Stimulated activated CD4-positive, alpha-beta T cell treated with anti-CD3 and anti-CD28 coated beads, Interleukin-1b, Interleukin-23, amount 100 ng/mL, for 24 hours (primary cell): ENCODE results near the gene GSE1.
A peak's percentile ranks its signal among the peaks of the same experiment; 100 is the strongest.

Experiments
- DNase-seq, 4 experiments: peaks; one replicate each; pipeline ENCODE4 v3.0.0-alpha.2; 2020; ENCODE audit warnings: low read depth in 4 of 4, low spot score in 1 of 4

The GSE1 gene

DNA sequence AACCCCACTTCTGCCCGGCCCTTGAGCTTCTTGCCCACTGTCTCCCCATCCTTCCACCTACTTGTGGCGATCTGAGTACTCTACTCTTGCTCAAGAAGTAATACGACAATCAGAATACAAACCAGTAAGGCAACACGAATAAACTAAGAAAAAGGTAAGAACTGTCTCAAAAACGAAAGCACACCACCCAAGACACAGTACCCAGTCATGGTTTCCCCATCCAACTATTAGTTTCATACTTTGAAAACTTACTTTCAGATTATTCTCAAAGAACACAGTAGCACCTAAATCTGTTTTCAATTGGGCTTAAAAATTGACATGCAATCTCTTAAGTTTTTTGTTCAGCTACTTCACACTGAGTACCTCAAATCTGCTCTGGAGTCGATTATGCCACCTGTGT, 61.7 kb downstream of the GSE1 start:
- DNase-seq, result no peak

DNA sequence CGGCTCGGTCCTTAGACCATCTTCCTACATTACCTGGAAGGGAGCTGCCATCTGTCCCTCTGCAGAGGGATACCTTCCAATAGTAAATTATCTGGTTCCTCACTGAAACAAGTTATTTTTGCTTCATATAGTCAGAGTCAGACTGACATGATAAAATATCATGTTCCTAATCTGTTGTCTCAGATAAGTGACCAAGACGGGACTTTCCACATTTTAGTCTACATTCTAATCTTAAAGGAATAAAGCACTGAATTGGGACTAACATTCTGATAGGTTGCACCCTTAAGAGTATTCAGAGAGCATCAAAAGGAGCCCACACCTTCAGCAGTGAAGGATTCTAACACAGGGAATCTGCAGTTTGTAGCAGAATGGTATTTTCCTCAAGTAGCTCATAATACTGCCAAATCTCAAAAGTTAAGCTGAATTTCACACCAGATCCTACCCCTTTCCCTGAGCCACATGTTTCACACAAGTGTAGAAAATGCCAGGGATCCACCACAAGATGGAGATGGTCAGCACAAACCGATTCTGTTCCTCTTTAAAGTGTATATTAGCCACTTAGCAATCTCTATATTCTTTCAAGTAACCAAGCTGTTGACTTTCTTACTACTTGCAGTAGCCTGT, 62.2 kb downstream of the GSE1 start:
- no peak for DNase-seq

DNA sequence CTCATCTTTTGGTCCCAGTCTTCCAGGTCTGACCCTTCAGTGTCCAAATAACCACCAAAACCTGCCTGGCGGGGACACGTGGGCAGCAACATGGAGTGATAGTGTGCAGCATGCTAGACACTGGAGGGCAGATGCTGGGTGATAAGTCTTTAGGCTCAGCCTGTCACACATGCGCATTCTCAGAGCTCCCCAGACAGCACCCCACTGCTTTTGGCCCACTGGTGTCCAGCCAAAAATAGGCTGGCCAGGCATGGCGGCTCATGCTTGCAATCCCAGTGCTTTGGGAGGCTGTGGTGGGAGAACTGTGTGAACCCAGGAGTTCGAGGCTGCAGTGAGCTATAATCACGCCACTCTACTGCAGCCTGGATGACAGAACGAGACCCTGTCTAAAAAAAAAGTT, 63.3 kb downstream of the GSE1 start:
- DNase-seq, result no peak

DNA sequence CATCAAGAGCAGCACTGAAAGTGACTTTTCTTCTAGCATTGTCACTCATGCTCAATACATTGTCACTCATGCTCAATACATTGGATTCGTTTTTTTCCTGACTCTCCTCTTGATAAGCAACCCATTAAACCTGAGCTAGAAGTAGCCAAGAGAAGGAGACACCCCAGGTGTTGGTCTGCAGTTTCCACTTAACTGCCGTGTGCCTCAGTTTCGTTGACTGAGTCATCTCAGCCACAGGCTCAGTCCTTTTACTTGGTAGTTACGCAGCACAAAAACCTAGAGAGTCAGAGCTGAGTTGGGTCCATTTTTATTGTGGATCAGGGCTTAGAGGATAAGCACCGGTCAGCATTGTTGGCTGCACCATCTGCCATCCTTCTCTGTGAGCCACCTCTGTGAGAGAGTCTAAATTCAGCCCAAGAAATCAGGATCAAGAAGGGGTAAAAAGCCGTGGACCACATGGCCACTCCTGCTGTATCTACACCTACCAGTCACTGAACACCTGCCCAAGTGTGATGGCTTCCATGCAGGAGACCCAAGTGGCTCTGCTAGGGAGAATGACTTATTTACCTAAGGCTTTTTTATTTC, 64.4 kb downstream of the GSE1 start:
- DNase-seq, result no peak

DNA sequence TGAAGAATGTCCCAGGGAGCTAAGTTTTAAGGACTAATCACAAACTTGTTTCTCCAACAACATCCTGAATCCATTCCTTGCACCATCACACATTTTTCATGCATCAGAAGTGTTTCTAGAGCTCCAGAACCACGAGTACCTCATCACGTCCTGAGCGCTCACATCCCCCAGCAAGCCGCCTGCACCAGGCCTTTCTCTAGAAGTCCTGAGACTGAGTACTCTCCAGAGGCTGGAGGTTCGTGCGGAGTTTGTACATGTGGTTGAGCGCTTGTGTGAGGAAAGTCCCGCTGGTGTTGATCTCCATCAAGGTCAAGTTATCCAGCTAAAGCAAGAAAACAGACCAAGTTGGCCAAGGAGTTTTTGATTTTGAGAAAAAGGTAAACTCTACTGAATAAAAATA, 64.9 kb downstream of the GSE1 start:
- no peak for DNase-seq

DNA sequence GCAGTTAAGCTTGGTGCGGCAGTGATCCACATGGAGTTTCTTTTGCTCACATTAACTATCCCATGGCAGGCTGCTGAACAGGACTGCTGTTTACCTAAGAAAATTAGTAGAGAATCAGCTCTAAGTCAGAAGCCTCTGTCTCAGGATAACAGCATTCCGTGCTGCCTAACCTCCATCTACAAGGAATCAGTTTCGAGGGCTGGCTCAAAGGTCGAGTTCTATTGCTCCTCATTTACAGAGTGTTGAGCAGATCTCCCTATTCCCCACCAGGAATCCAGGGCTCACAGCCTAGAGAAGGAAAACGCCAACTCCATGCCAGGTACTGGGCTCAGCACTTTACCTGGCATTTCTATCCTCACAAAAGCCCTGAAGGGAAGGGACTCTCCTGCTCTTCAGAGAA, 65.7 kb downstream of the GSE1 start:
- no peak for DNase-seq

DNA sequence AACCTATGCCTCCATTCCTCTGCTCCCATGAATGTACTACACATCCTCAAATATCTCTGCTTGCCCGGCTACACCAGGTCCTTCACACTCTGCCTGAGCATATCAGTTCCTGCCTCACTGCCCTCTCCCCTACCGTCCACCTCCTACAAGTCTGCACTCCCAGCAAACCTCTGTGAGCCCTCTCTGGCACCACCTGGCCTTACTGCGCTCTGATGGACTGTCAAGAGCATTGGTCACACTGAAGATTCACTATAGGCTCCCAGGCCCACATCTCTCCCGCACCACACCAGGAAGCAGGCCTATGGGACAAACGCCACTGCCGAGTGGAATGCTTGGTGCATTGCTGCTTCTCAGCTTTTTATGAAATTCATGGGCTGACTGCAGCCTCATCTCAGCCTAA, 66.7 kb downstream of the GSE1 start:
- DNase-seq, result no peak

DNA sequence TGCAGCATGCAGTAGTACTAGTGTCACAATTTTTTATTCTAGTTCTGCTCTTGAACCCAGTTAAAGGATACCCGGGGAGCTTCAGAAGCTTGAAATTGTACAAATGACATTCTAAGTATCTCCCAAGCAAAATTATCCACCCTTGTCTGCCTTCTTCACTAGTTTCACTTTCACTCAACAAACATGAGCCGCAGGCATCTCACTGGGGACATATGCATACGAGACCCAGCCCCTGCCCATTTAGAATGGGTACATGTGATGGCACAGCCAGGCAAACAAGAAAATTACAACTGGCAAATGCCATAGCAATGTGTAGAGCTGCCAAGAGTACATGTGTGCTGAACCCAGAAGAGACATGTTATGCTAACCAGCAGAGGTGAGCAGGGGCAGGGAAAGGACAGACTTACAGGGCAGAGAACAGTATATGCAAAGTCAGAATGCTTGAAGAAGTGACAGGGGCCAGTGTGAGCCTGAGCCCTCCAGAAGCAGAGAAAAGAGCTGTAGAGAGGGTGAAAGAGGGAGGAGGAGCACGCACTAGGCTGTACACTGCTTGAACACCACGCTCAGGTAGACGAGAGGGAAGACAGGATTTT, 67.3 kb downstream of the GSE1 start:
- DNase-seq, result no peak

DNA sequence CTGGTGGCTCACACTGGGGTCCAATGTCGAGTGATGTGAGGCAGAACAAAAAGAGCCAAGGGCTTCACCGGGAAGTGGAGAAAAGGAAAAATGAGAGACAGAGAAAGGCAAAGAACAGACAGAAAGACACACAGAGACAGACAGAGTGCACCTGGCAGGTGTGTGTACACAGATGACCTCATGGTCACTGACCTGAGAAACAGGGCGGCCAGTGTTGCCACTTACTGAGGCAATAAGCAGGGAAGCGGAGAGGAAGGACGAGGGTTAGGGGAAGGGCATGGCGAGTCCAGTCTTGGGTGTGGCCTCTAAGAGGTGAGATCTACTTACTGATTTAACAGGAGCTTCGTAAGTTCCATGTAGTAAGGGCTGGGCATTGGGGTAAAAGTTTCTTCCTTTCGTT, 68.1 kb downstream of the GSE1 start:
- no peak for DNase-seq

DNA sequence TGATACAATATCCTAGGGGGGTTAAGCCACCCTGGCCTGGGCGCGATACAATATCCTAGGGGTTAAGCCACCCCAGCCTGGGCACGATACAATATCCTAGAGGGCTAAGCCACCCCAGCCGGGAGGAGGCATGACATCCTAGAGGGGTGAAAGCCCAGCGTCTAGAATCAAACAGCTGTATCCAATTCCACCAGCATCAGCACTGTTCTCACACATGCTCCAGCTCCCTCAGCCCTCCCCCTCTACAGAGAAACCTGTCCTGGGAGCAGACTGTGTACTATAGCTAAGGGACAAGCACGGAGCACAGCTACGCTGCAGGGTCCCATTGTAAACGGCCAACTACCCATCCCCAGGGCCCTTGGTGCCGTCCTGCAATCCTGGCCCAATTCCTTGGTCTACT, 69.4 kb downstream of the GSE1 start:
- no peak for DNase-seq

DNA sequence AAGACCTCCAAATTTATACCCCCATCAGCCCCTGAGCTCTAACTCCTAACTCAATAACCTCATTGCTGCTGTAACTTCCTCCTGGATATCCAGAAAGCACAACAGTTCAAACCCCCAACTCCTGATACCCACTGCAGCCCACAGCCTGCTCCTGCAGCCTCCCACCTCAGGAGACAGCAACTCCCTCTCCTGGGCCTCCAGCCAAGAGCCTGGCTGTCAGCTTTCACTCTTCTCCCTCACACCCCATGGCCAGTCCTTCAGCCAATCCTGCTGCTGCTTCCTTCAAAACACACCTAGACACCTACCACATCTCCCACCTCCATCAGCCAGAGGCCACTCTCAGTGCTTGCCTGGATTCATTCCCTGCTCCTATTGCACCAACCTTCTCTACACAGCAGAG, 70.2 kb downstream of the GSE1 start:
- no peak for DNase-seq

DNA sequence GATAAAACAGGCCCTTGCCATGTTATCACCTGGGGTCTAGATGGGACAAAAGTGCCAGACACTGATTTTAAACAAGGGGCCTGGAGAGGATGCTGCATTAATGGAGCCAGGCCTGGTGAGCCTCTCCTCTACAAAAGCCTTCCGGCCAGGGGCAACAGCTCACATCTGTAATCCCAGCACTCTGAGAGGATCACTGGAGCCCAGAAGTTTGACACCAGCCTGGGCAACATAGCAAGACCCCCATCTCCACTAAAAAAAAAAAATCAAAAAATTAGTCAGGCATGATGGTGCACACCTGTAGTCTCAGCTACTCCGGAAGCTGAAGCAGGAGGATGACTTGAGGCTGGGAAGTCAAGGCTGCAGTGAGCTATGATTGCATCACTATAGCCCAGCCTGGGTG, 72.1 kb downstream of the GSE1 start:
- DNase-seq, result no peak

DNA sequence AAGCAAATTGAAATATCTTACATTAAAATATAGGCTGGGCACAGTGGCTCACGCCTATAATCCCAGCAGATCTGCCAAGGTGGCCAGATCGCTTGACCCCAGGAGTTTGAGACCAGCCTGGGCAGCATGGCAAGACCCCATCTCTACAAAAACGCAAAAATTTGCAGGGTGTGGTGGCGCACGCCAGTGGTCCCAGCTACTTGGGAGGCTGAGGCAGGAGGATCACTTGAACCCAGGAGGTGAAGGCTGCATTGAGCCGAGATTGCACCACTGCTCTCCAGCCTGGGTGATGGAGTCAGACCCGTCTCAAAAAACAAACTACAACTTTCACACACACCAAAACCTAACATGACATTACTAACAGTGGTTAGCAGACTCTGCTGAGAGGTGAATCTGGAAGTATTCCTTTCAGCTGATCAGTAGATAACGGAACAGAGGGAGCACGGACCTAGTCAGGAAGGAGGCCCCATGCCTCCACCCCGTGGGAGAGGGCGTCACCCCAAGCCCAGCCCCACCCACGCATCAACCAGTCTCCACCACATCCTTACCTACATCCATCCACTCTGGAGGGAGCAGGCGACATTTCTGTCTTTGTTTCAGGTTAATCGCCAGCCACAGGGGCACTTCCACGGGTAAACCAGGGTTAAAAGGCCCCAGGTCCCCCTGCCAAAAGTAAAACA, 73.9 kb downstream of the GSE1 start:
- DNase-seq, result peak in 1 of 4 experiments; percentile 33

DNA sequence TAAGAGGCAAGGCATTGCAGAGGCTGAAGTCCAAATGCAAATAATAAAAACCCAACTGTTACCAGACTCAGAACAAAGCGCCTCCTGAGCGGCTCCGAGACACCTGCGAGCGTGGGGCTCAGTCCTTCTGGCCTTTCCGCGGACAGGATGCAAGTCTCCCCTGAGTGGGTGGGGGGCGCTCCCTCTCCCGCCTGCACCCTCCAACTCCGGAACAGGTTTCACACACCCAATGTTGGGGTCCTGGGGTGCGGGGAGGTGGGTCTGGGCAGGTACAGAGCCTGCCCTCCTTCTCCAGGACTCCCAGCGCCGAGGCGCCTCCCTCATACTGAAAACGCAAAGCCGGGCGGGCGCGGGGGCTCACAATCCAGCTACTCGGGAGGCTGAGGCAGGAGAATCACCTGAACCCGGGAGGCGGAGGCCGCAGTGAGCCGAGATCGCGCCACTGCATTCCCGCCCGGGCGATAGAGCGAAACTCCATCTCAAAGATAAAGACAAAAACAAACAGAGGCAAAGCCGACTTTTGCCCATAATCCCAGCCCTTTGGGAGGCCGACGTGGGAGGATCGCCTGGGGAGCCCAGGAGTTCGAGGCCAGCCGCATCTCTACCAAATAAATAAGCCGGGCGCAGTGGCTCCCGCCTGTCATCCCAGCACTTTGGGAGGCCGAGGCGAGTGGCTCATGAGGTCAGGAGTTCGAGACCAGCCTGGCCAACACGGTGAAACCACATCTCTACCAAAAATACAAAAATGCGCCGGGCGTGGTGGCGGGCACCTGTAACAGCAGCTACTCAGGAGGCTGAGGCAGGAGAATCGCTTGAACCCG, 74.7 kb downstream of the GSE1 start:
- DNase-seq, result no peak

DNA sequence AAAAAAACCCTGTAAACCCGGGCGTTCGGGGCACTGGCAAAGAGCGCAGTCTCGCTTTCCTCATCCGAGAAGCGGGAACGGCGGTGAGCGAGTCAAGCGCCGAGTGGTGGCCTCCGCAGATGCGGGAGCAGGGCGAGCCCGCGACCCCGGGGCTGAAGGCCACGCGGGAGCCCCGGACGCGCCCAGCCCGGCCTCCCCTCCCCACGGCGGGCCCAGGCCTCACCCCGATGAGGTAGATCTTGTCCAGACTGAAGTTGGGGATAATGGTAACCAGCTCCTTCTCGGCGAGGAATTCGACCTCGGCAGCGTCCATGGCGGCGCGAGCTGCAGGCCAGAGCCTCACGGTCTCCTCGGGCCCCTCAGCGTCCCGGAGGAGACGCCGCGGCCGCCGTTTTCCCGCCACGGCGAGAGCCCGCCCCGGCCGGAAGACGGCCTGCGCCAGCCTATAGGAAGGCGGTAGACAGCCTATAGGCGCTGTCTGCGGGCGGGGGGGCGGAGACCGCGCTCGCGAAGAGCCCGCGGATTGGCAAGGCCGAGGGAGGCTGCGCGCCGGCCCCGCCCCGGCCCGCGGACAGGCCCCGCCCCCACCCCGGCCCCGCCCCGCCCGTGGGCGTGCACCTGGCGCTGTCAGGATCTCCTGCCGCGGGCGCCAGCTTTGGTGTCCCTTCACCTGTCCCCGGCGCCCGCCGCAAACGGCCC, 75.6 kb downstream of the GSE1 start, which contains the start of gene GINS2:
TSS of gene GINS2 (minus strand) at position 369 of the 699 bp plus-strand sequence. CDS start at position 313, 56 bp downstream.
- DNase-seq, result peak; percentile 74 to 93 (median 80)

DNA sequence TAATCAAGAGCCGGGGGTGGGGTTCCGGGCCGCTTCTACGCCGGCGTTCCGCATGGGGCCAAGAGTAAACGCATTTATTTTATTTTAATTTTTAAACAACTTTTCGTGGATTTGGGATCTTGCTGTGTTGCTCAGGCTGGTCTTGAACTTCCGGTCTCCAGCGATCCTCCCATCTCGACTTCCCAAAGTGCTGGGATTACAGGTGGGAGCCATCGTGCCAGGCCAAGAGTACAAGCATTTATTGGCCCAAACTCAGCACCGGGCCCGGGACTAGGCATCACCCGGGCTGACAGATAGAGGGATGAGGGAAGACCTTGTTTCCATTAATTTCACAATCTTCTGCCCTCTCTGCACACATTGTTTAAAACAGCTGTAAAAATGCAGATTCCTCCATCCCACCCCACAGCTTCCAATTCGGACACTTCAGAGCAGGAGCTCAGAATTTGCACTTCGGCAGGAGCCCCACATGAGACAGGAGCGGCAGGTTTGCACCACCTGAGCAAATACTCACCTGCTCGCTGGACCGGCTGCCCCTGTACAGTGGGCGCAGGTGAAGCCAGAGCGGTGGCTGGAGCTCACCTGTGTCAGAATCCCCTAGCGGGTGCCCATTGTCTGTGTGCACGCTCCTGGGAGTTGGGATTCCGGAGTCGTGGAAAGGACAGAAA, 76.3 kb downstream of the GSE1 start:
- no peak for DNase-seq

DNA sequence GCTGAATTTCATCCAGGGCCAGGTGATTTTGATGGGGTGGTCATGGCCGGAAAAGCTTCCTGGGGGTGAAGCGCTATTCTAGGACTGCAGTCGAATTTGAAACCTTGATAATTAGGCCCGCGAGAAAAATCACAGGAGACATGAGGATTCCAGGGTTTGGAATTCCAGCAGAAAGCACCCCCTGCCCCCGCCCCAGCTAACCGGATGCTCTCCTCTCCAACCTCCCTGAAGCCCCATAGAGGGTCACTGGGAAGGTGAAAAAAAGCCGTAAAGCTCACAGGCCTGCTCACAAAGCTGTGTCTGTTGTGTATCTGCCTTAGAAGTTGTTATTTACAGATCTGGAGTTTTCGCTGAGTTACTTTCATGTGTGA, 76.8 kb downstream of the GSE1 start:
- DNase-seq, result no peak

DNA sequence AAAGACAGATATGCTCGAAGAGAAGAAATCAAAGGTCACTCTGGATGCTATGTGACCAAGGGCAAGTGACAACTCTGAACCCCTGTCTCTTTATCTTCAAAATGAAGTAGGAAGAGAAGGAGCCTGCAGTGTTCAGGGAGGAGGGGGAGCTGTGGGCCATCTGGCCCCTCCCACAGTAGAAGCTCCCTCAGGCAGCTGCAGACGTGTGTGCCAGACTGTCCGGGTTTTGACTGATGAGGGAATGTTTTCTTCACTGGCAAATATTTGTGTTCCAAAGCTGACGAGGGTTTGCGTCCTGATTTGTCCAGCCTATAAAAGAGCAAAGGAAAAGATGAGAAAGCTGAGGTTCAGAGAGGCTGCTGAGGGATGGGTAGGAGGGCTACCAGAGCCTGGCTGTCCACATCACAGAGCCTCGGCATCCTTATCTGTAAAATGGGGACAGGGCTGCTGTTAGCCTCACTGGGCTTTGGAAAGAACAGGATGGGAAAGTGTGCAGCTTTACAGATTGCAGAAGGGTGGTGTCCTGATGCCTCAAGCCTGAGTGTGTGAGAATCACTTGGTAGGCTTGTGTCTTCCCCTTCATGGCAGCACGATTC, 77.4 kb downstream of the GSE1 start:
- DNase-seq, result no peak

DNA sequence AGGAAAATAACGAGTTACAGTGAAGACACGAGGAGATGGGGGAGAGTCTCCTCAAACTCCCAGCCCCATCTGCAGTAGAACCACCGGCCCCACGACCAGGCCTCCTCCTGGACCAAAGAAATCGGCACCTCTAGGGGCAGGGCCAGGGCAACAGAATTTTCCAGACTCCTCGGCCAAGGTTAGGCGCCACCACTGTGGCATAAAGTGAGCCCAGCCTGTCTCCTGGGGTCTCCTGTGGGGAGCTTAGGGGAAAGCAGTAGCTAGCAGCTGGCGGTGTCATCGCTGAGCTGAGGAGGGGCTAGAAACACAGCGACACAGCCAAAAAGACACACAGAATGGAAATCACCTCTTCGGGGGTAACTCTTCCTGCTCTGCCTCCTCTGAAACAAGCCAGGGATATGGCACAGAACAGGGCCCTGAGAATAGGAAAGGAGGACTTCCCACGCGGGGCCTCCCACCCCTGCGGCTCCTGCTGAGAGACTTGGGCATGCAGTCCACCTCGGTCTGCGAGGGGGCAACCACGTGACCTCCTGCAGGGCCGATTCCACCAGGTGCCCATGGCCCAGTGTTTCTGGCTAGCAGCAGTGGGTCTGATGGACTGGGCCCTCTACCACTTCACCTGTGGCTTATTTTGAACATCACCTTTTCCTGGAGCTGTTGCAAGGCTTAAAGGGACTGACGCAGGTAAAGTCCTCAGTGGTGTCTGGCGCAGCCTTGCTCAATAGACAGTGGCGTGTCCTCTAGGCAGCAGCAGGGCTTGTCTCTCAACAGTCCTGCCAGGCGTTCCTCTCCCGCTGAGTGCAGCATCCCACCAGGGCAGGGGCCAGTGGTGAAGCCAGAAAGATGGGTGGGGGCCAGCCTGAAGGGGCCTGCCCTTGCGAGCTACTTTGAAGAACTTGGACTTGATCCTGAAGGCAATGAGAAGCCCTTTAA, 82.3 kb downstream of the GSE1 start:
- DNase-seq, result no peak
